Measurements from ENCODE around the gene SPTY2D1.

DNA sequence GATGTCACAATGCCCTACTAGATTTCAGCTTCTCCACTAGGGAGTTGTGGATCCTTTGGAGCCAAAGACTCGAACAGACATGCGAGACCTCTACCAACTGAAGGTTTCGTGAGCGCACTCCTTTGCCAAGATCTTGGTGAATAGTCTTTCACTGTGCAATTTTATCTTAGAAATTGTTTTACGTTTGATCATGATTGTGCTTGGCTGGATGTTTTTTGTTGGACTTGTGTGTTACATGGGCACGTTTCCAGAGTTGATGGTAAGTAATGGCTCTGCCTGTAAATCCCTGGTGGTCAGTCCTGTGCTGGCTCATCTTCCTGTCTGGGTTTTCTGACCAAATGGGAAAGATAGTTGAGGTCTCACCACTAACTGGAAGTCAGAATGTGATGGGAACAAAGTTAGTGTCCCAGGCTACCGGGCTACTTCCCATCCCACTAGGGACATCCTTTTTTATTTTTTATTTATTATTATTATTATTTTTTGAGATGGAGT, 34.4 kb downstream of the SPTY2D1 start, which contains the start of gene MISFA:
- no peak for TF ChIP-seq EZH2 (IDR thresholded peaks at IDR 0.05; ENCODE audit: insufficient read depth, poor library complexity, severe bottlenecking)
- no peak for TF ChIP-seq EZH2phosphoT487 (IDR thresholded peaks at IDR 0.05; ENCODE audit: insufficient read depth, low read depth)

All from GM23248 (cell line).